Upper lobe of right lung (tissue), 1 donor: Measurements from ENCODE around the gene MBD2. TPM values are rescaled to one million over a fixed set of nuclear protein-coding genes. Genes with fewer than 3 reads are reported as not detected.

ENCODE experiments used
- ATAC-seq: fragments of 200-7000 bp; cut with Tn5 transposase; one replicate; pipeline ENCODE4 v1.9.1; 2020; ENCODE audit warnings: mild to moderate bottlenecking, moderate library complexity
- DNase-seq: peaks from one replicate; pipeline ENCODE4 v3.0.0-alpha.2; 2020
- H3K27ac ChIP-seq: fragments of 200-600 bp; one replicate; pipeline ENCODE4 v1.8.0; 2022
- H3K27me3 ChIP-seq: fragments of 200-600 bp; one replicate; pipeline ENCODE4 v1.8.0; 2022; ENCODE audit warnings: mild to moderate bottlenecking
- H3K36me3 ChIP-seq: fragments of 200-600 bp; one replicate; pipeline ENCODE4 v1.8.0; 2022
- H3K4me1 ChIP-seq: fragments of 200-600 bp; one replicate; pipeline ENCODE4 v1.8.0; 2022
- H3K4me3 ChIP-seq: fragments of 200-600 bp; one replicate; pipeline ENCODE4 v1.8.0; 2022; ENCODE audit warnings: mild to moderate bottlenecking
- H3K9me3 ChIP-seq: fragments of 200-600 bp; one replicate; pipeline ENCODE4 v1.8.0; 2022
- intact Hi-C: fragments of 100-400 bp; cut with DNase I; formaldehyde crosslinking; loops from one replicate; pipeline ENCODE4 v1.11.0; 2022
- total RNA-seq: library from RNA; stranded (reverse); fragmentation: NEBNext Ultra II Directional; extraction: Animal tissue kit (Norgen Biotek cat#: 25700); gene quantifications from one replicate; pipeline ENCODE4 v1.2.1, GENCODE V29; 2021
- TF ChIP-seq, protein P1 (sequence below): fragments of 200-600 bp; IDR thresholded peaks from one replicate; pipeline ENCODE4 v1.8.0; 2022; ENCODE audit warnings: antibody characterized with exemption
- donor health status: DM: no; HTN: yes; CAD: no; lungs with severe emphysema.

The MBD2 gene
- total RNA-seq, 1 donor from 2014 or later = 78.4 TPM

GRCh38 chr18:54240629-54241107 is 16.2 kb upstream of the MBD2 start:
- DNase-seq = peak; percentile 88
- ATAC-seq = peak; percentile 90
- intact Hi-C loops = no loop called here
- Histone ChIP-seq H3K36me3 (no peaks in the 10 kb centered on the region), H3K4me1 (peaks cover 10% of the 10 kb centered on the region), H3K4me3 (no peak overlapping the region), H3K9me3 (no peaks in the 10 kb centered on the region), H3K27me3 (no peaks in the 10 kb centered on the region), H3K27ac (peak overlapping the region; percentile 30)
- TF ChIP-seq, protein P1, sequence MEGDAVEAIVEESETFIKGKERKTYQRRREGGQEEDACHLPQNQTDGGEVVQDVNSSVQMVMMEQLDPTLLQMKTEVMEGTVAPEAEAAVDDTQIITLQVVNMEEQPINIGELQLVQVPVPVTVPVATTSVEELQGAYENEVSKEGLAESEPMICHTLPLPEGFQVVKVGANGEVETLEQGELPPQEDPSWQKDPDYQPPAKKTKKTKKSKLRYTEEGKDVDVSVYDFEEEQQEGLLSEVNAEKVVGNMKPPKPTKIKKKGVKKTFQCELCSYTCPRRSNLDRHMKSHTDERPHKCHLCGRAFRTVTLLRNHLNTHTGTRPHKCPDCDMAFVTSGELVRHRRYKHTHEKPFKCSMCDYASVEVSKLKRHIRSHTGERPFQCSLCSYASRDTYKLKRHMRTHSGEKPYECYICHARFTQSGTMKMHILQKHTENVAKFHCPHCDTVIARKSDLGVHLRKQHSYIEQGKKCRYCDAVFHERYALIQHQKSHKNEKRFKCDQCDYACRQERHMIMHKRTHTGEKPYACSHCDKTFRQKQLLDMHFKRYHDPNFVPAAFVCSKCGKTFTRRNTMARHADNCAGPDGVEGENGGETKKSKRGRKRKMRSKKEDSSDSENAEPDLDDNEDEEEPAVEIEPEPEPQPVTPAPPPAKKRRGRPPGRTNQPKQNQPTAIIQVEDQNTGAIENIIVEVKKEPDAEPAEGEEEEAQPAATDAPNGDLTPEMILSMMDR = no peak

DNA sequence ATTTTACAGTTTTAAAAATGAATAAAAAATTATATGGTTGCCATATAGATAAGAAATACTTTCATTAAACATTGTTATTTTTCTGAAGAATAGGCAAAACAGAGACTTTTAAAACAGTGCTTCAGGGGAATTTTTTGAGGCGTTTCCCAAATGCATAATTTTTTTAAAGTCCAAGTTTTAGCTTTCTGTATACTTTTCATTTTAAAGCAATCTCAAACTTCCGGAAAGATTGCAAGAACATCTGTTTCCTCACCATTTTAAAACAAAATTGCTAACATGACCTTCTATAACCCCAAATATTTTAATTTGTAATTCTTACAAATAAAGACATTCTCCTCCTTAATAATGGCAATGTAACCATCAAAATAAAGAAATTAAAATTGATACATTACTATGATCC is 15.1 kb upstream of the MBD2 start:
- Histone ChIP-seq H3K9me3 (no peaks in the 10 kb centered on the region), H3K27me3 (no peaks in the 10 kb centered on the region), H3K4me1 (peaks cover 10% of the 10 kb centered on the region), H3K4me3 (no peak overlapping the region), H3K36me3 (no peaks in the 10 kb centered on the region), H3K27ac (peak overlapping the region; percentile 7)
- intact Hi-C loops = no loop called here
- DNase-seq (no peak), ATAC-seq (no peak)
- TF ChIP-seq, protein P1 = no peak

- Histone ChIP-seq H3K36me3 (no peaks in the 10 kb centered on the region), H3K4me3 (no peak overlapping the region), H3K27ac (peak overlapping the region; percentile 7), H3K27me3 (no peaks in the 10 kb centered on the region), H3K9me3 (no peaks in the 10 kb centered on the region), H3K4me1 (peaks cover 10% of the 10 kb centered on the region)
- ATAC-seq = no peak
- intact Hi-C loops = no loop called here
- TF ChIP-seq, protein P1 = no peak
- DNase-seq = no peak
Observed at GRCh38 chr18:54239091-54239490, 14.6 kb upstream of the MBD2 start.

DNA sequence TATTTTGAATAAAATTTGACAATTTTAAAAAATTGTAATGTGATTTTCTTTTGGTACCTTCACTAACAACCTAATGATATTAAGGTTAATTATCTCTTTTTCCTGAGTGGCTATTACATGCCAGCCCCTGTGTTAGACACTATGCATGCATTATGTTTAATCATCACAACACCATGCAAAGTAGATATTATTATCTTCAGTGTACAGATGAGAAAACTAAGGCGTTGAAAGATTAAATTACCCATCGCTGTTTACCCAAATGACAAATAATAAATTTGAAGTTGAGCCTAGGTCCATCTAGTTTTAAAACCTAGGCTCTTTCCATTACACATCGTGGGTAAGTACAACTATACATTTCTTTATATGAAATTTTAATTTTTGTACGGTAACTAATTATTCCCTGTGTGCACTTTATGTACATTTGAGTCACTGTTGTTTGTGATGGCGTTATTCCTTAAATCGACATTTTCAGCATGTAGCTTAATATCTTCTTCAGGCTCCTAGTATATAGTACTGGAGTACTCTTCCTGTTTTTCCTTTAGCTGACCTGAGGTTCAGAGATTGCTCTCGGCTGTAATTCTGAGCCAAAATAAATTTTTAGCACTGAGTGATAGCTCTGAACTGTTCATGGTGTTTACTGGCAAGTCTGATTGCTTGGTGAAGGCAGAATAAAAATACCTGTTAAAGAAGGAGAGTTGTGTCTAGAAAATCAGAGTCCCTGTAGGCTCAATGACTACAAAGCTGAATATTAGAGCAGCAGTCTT is 13.9 kb upstream of the MBD2 start:
- ATAC-seq = no peak
- Histone ChIP-seq H3K27me3 (no peaks in the 10 kb centered on the region), H3K27ac (peak overlapping the region; percentile 7), H3K9me3 (no peaks in the 10 kb centered on the region), H3K4me1 (peaks cover 10% of the 10 kb centered on the region), H3K4me3 (no peak overlapping the region), H3K36me3 (no peaks in the 10 kb centered on the region)
- intact Hi-C loops = no loop called here
- TF ChIP-seq, protein P1 = no peak
- DNase-seq = no peak

GRCh38 chr18:54235871-54236270 is 11.4 kb upstream of the MBD2 start:
- DNase-seq = no peak
- intact Hi-C loops = no loop called here

More at GRCh38 chr18:54235871-54236270, 11.4 kb upstream of the MBD2 start:
- Histone ChIP-seq H3K4me3 (no peak overlapping the region), H3K27me3 (no peaks in the 10 kb centered on the region), H3K36me3 (no peaks in the 10 kb centered on the region), H3K9me3 (no peaks in the 10 kb centered on the region), H3K27ac (no peak overlapping the region), H3K4me1 (peaks cover 10% of the 10 kb centered on the region)
- TF ChIP-seq, protein P1 = no peak
- no peak for ATAC-seq
